Stimulated activated CD4-positive, alpha-beta T cell treated with anti-CD3 and anti-CD28 coated beads, Interleukin-15, amount 100 ng/mL, for 48 hours (primary cell): ENCODE data around the gene MEP1B.
"Not testable (repeated sequence)": the region's sequence is repeated elsewhere in the genome, so short reads cannot be mapped to it uniquely, and the experiment has no call there.

Experiments used
- DNase-seq, 2 donors: peaks; one replicate each; pipeline ENCODE4 v3.0.0-alpha.2; 2020; ENCODE audit warnings: low read depth in 2 of 2

Gene MEP1B

DNA sequence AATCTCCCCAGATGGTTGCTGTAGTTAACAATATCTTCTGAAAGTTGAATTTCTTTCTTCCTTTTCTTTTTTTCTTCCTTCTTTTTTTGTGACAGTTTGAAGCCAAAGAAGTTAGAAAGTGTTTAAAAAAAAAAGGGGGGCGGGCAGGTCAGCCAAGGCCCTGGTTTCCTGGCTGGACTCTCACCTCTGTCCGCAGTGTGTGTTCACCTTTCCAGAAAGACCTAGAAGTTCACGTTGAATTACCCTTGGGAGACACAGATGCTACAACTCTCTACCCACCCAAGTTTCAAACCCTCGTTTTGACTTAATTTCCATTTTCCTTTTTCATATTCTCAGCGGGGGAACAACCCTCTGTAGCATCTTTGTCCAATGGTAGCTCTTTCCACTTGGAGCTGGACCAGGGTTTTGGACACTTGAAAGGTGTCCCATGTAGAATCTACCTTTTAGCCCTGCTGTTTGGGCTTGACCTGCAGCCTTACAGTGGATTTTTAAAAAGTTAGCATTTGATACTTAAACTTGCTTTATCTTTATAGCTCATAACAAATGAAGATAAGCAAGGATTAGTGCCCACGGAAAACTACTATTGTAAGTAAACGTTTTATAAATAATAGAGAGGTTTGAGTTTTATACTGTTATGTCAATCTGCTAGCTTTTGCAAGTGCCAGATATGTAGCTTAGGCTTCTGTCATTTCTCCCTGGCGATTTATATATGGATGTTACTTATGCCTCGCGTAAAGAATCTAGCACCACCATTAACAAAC is 20.0 kb downstream of the MEP1B start:
- no peak for DNase-seq

DNA sequence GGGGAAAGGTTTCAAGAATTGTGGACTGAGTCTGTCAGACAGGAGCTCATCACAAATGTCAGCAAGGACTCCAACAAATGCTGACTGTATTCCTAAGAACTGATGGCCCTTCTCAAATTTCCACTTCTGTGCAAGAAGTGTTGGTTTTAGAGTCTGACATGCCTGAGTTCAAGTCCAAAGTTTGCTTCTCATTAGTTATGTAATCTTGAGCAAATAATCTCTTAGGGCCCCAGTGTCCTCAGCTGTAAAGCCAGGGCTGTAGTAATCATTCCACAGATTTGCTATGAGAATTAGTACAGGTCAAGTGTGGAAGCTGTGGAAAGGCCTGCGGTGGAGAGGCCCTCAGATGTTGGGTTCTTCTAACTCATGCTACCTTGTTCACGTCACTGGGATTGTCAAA is 23.9 kb downstream of the MEP1B start:
- no peak for DNase-seq

DNA sequence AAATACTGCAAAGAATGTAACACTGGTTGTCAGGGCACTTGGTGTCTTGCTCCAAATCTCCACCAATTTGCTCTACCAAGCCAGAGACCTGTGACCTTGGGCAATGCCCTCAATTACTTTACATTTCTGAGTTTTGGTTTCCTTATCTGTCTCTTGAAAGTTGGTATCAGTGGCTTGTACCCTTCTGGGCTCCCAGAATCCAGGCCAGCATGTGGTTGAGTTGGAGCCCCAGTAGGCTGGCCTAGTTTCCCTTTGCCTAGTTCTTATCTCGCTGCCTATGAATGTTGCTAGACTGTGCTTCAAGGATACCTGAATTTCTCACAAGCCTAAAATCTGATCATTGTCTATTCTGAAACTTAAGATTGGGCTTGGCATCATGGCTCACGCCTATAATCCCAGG is 26.6 kb downstream of the MEP1B start:
- DNase-seq, result no peak

DNA sequence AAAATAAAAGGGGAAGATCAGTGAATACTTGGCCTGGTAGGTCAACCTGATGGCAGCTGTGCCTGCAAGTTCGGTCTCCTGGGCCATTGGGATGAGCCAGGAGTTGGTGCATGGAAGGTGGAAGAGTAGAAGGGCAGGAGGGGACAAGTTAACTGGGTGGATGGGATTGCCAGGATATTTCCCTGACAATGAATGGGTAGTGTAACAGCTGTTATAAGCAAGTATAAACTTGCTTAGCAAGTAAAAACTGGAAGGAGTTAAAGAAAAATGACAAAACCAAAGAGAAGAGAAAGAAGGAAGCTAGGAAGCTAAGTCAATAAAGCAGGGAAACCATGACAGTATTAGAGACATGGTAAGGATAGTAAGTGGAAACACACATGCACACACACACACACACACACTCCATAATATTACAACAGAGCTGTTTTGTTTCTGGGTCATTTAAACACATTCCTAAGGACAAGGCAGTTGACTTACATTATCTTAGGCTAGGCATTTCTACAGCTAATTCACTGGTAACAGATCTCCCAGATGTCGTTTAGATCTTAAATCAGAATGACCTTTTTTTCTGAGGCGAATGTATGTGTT is 29.7 kb downstream of the MEP1B start:
- DNase-seq, result no peak

DNA sequence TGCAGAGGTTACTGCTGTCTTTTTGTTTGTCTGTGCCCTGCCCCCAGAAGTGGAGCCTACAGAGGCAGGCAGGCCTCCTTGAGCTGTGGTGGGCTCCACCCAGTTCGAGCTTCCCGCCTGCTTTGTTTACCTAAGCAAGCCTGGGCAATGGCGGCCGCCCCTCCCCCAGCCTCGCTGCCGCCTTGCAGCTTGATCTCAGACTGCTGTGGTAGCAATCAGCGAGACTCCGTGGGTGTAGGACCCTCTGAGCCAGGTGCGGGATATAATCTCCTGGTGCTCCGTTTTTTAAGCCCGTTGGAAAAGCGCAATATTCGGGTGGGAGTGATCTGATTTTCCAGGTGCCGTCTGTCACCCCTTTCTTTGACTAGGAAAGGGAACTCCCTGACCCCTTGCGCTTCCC is 43.5 kb downstream of the MEP1B start:
- DNase-seq, result not testable (repeated sequence)

DNA sequence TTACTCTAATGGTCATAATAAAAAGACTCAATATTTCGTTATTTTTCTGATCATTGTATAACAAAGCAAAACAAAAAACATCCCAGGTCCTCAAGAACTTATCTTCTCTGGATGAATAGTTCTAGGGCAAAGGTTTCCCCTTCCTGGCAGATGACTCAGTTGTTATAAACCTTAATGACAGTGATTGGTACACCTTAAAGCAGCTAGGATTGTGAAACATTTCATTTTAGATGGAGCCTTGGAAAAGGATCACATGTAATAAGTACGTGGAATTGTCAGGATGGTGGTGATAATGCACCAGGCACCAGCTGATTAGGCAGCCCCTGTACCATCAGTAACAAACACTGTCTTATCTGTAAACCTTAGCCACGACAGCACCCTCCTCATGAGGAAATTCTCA is 47.2 kb downstream of the MEP1B start:
- no peak for DNase-seq

DNA sequence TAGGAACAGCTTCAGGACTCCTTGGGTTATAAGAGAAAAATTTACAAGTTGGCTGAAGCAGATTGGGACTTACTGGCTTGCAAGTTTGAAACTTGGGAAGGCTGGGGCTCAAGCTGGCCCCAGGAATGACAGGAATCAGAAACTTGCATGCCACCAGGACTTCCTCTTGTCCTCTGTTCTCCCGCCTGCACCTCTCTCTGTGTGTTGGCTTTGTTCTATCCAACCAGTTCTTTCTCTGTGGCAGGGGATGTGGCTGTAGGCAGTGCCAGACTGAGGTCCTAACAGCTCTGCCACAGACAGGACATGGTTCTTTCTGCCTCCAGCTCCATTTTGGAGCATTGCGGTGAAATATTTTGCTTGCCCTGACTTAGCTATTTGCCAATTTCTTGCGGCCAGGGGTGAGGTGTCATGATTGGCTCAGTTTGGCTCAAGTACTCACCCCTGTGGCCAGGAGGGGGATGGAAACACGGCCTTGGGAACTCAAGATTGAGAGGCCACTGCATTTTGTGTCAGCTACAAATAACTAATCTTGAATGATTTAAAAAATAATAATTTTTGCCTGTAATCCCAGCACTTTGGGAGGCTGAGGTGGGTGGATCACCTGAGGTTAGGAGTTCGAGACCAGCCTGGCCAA is 48.9 kb downstream of the MEP1B start:
- DNase-seq, result no peak

DNA sequence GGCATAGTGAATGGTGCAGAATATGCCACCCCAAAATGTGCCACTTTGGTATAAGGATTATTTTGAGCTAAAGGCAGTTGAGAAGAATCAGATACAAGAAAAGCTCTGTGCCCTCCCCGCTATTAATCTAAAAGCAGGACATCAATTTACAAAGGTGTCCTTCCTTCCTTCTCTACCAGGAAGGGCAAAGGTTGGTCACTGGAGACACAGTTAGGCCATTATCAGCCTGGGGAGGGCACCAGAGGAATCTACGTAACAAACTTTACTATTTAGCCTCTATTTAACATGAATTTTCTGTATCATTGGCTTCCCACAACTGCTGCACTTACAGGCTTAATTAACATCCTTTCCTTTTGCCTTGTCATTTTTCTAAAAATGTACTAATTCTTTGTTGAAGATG is 52.6 kb downstream of the MEP1B start:
- no peak for DNase-seq

DNA sequence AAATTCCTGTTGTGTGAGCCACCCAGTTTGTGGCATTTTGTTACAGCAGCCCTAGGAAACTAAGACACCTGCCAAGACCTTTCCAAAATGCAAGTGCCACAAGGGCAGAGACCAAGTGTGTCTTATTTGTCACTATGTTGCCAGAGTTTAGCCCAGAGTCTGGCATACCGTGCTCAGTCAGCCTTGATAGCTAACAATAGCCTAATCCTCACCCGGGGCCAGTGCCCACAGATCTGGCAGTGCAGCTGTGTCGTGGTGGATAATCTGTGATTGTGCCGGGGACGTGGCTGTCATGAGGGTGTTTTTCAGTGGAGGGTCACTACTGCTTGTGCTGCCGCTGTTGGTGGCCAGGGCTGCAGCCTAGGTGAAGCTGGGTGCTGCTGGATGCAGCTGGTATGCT is 53.5 kb downstream of the MEP1B start:
- no peak for DNase-seq

DNA sequence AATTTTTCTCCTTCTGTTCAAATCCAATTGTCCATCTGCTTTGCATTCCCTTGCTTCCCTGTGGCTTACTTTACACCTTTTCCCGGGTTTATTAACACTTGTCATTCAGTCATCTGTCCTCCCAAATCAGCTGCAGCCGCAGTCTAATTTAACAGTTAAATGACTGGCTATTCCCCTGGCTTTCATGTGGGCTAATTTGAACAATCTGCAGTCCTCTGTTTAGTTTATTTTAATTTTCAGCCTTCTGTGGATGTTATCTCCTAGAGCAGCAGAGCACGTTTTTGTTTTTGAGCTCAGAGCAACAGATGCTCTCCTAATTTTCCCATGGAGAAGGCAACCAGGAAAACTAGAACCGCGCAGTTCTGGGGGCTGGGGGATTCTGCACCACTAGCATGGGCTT is 55.0 kb downstream of the MEP1B start:
- no peak for DNase-seq

DNA sequence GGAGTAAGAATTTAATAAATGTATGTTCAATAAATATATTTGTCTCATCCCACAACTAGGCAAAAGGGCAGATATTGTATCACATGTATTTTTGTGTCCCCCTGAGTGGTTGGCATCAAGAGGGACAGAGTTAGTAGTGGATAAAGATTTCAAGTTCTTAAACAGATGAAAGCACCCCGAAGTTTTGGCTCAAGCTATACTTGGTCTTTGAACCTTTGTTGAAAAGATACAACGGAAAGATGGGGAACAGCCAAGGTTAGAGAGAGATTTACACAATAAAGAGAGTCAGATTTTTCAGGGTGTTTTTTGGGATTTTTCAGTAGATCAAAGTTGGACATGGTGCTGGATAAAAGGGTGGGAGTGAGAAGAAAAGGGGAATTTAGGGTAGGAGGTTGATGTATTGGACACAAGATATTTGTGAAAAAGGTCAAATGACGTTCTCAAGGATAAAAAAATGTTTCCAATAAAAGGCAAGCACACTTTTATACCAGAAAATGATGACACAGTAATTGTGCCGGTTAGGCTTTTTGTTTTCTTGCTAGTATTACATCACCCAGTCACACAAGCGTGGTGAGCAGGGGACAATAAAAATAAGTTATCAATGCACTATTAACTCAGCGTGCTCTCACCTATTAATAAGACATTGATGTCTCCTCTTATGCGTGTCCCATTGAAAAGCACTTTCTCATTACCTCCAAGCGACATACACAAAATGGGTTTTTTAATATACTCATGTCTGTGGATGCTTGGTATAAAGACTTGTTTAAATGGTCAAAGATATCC is 59.5 kb downstream of the MEP1B start:
- DNase-seq, result no peak

DNA sequence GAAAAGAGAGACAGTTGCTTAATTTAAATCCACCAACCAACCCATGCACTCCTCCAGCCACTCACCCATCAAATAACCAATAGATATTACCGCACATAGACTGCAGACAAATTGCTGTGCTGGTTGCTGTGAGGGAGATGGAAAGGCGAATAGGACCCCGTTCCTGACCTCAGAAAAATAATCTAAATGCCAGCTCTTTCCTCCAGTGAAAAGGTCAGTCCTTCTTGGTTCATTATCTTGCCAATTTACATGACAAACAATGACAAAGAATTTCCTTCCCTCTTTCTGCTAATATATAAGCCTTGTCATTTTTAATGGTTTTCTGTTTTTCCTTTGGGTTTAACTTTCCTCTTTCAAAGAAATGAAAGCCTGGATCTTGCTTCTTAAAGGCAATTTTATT is 61.6 kb downstream of the MEP1B start:
- no peak for DNase-seq

DNA sequence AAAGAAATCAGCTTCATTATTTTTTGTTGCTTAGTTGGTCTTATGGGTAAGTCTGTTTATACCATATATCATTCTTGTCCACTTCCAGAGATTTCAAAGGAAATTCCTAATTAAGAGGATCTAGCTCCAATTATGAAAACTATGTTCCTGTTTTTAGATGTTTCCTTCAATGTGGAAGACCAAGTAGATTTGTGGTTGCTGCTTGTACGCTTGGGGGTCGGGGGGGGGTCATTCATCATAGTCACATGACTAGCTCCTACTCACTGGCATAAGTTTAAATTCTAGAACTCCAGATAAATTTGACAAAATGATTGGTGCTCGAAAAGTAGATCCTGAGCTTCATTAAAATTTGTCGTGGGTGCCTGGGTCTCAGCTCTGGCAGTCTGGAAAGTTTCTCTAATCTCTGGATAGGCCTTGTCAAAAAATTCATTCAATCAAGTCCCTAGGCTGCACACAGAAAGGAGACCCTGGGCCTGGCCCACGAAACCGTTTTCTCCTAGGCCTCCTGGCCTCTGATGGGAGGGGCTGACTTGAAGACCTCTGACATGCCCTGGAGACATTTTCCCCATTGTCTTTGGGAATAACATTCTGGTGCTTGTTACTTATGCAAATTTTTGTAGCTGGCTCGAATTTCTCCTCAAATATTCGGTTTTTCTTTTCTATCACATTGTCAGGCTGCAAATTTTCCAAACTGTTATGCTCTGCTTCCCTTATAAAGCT is 62.5 kb downstream of the MEP1B start:
- no peak for DNase-seq

DNA sequence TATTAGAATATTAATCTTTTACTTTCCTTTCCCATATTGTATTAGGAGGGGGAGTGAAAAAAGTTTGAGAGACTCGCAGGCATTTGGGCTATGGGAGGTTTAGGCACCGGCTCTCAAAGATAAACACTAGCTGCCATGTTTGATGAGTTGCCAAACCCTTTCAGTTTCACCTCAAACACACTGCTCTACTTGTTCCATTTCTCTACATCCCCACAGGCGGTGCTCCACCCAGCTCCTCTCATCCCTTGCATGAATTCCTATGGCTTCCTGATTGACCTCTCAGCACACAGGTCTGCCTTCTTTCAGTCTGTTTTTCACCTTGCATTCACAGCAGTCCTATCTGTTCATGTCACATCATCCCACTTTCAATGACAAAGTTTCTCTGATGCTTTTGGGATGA is 65.7 kb downstream of the MEP1B start:
- DNase-seq, result no peak

DNA sequence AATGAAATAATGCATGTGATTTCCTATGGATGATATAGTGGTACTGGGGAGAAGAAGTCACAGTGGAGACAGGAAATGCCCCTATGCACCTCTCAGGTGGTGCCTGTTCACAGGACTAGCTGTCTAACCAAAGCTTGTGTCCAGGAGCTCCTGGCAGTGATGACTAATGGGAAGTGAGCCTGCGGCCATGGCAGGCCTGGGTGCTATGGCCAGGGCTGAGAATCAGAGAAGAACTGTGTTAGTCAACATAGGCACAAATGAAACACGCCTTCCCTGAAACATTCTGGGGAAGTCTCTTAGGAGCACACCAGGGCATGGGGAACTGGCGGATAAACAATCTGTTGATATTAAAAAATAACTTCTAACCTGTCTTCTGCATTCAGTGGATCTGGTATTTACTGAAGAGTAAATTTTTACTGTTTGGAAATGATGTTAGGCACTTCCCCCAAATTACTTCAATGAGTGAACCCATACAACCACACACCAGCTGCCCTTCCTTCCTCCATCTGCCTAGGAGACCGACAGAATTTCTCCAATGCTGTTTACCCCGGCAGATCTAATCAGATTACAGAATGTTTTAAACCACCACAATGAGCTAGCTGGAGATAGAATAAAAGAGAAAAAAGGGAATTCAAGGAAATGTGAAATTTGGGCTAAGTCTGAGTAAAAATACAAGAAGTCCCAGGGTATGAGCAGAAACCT is 67.4 kb downstream of the MEP1B start:
- DNase-seq, result no peak

DNA sequence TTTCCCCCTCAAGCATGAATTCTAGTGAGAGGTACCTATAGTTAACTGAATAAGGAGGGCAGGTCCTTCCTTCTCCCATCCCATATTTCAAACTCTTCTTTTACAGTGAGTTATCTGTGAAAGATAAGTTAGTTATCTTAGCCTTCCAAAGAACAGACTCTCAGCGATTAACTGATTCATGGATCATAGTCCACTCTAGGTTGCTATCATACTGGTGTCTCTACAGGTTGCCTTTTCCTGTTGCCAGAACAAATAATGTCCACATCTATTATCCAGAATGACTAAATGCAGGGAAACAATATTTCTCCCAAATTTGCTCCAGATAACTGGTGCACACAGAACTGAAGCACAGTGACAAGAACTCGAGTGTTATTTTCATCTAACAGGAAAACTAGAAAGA is 68.3 kb downstream of the MEP1B start:
- no peak for DNase-seq

DNA sequence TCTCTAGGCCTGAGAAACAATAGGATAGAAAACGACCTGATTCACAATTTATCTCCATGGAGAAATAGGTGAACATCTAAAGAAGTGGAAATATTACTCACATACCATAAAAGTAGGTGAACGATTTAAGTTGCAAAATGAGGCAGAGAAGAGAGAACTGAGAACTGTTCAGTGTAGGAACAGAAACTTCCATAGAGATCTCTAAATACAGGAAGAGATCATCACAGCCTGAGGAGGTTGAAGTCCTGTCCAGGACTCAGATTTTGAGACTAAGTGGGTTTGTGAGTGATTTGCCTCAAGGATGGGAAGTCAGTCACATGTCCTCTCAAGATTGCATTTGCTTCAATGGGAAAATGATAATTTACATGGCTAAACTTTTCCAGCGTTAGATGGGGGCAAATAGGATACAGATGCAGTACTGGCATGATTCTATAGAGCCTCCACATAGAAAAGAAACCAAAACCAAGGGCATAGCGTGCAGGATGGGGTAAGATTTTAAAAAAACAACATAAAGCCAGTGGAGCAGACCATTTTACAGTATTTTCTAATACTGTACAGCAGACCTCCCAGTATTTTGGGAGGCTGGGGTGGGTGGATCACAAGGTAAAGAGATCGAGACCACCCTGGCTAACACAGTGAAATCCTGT is 68.8 kb downstream of the MEP1B start:
- no peak for DNase-seq

DNA sequence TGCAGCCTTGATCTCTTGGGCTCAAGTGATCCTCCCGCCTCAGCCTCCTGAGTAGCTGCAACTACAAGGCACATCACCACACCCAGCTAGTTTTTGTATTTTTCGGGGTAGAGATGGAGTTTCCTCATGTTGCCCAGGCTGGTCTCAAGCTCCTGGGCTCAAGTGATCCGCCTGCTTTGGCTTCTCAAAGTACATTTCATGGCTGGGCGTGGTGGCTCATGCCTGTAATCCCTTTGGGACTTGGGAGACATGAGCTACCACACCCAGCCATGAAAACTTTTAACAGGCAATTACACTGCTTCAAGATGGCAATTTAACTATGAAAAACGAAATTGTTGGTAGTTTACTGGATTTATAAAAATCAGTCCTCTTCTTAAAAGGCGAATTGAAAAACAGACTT is 69.7 kb downstream of the MEP1B start:
- no peak for DNase-seq

DNA sequence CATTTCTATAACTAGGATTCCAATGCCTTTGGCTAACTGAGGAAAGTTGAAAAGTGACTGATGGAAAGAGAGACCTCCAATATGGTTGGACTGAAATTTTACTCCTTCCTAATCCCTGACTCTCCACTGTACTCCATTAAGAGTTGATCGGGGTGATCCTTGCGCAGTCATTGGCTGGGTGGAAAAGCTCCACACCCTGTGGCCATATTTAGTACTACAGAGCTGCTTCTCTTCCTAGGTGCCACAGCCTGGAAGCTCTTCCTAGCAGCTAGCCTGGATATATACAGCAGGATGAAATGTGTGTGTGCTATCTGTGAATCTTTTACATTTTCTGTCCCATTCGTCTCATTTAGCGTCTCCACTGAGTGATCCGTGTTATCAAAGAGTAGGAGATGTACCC is 71.2 kb downstream of the MEP1B start:
- no peak for DNase-seq

DNA sequence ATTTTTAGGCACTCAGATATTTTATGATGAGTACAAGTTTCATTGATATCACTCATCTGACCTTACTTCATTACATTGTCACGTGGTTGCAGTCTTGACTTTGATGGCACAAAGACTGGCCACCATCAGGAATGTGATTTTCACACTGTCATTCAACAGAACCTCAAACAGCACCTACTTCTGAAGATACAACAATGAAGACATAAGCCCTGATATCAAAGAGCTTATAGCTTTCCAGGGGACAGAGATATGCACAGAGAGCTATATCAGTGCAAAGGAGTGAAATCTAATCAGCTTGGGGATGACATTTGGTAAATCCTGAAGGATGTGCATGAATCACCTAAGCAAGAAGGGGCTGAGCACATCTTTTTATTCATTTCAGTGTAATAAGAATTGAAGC is 72.3 kb downstream of the MEP1B start:
- DNase-seq, result no peak

DNA sequence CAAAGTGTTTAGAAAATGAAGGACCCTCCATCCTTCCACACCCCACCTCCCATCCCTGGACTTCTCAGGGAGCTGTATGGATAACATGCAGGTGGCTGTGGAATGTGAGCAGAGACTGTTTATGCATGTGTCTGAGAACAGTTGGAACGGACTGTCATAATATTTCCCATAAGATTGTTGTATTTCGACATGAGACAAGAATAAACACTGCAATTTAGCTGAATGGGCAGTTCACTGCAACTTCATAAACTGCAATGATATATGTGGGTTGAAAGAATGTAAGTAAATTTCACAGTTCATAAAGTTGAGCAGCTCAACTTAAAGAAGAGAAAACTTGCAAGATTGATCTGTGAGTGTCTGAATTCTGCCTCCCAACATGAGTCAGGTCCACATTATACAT is 74.6 kb downstream of the MEP1B start:
- no peak for DNase-seq
